ENCODE measurements around the gene TUBB1. TPM values are rescaled to one million over a fixed set of nuclear protein-coding genes. Genes with fewer than 3 reads are reported as not detected.

The TUBB1 gene
- total and polyA plus RNA-seq, 2 of the 13 experiments (the other 11 are each of a cell fraction or from before 2014, with no cell fraction given), result 0.11 to 57.6 TPM

DNA sequence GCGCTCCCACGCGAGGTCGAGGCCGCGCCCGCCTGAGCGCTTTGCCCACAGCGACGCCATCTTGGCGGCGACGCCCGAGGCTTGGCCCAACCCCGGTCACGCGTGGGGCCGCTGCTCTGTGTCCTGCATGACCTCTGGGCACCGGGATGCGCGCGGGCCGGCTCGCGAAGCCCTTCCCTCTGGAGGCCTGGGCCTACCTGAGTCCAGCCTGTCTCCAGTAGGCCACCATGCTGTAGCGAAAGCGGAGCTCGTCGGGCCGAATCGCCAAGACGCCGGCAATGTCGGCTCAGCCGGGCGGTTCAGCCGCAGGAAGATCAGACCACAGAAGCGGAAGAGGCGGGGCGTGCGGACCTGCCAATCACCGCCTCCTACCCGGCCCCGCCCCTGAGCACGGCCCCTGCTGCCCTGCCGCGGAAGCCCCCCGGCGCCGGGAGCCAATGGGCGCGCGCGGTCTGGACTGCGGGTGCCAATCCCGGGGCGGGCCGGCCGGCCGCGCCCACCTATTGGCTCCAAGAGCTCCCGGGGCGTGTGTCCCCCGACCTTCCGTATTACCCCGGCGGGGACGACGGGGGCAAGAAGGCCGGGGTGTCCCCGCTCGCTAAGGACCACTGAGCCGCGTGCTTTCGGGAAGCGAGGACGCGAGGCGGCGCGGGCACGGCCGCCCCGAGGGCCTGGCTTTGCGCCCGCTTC lies 12.9 kb downstream of the TUBB1 start, which contains the start of gene ATP5F1E (continued):
- TF ChIP-seq, protein P1, sequence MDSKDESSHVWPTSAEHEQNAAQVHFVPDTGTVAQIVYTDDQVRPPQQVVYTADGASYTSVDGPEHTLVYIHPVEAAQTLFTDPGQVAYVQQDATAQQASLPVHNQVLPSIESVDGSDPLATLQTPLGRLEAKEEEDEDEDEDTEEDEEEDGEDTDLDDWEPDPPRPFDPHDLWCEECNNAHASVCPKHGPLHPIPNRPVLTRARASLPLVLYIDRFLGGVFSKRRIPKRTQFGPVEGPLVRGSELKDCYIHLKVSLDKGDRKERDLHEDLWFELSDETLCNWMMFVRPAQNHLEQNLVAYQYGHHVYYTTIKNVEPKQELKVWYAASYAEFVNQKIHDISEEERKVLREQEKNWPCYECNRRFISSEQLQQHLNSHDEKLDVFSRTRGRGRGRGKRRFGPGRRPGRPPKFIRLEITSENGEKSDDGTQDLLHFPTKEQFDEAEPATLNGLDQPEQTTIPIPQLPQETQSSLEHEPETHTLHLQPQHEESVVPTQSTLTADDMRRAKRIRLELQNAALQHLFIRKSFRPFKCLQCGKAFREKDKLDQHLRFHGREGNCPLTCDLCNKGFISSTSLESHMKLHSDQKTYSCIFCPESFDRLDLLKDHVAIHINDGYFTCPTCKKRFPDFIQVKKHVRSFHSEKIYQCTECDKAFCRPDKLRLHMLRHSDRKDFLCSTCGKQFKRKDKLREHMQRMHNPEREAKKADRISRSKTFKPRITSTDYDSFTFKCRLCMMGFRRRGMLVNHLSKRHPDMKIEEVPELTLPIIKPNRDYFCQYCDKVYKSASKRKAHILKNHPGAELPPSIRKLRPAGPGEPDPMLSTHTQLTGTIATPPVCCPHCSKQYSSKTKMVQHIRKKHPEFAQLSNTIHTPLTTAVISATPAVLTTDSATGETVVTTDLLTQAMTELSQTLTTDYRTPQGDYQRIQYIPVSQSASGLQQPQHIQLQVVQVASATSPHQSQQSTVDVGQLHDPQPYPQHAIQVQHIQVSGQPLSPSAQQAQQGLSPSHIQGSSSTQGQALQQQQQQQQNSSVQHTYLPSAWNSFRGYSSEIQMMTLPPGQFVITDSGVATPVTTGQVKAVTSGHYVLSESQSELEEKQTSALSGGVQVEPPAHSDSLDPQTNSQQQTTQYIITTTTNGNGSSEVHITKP (CRISPR knock-in tag; IDR thresholded peaks at IDR 0.05; ENCODE audit: low read depth), result 0 out of 2 replicates have a peak, but pooled peaks have one; percentile 0
- TF ChIP-seq RBM39 (IDR thresholded peaks at IDR 0.05; ENCODE audit: low read depth, low read length, poor library complexity, severe bottlenecking) (peak; percentile 97), ZC3H4 (CRISPR knock-in tag; IDR thresholded peaks at IDR 0.05; ENCODE audit: borderline replicate concordance) (peak; percentile 38; the same call in 1 of the 2 replicates), YY1 (IDR thresholded peaks at IDR 0.05; ENCODE audit: insufficient read depth, insufficient replicate concordance, low read depth, low read length) (peak; percentile 87), ERF (CRISPR knock-in tag; IDR thresholded peaks at IDR 0.05) (peak; percentile 97), ZNF350 (CRISPR knock-in tag; IDR thresholded peaks at IDR 0.05; ENCODE audit: borderline replicate concordance, low read depth) (peak; percentile 98), ZNF883 (CRISPR knock-in tag; IDR thresholded peaks at IDR 0.05; ENCODE audit: not compliant biosample characterization) (peak; percentile 95), NCOA2 (CRISPR knock-in tag; IDR thresholded peaks at IDR 0.05) (peak; percentile 48), ZNF670 (CRISPR knock-in tag; IDR thresholded peaks at IDR 0.05; ENCODE audit: borderline replicate concordance) (peak; percentile 88; the same call in 1 of the 2 replicates), ZNF616 (CRISPR knock-in tag; IDR thresholded peaks at IDR 0.05; ENCODE audit: low read depth) (peak; percentile 40; the same call in 1 of the 2 replicates)
- TF ChIP-seq, protein P2, sequence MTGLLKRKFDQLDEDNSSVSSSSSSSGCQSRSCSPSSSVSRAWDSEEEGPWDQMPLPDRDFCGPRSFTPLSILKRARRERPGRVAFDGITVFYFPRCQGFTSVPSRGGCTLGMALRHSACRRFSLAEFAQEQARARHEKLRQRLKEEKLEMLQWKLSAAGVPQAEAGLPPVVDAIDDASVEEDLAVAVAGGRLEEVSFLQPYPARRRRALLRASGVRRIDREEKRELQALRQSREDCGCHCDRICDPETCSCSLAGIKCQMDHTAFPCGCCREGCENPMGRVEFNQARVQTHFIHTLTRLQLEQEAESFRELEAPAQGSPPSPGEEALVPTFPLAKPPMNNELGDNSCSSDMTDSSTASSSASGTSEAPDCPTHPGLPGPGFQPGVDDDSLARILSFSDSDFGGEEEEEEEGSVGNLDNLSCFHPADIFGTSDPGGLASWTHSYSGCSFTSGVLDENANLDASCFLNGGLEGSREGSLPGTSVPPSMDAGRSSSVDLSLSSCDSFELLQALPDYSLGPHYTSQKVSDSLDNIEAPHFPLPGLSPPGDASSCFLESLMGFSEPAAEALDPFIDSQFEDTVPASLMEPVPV (CRISPR knock-in tag; IDR thresholded peaks at IDR 0.05), result peak; percentile 94
- TF ChIP-seq, protein P3, sequence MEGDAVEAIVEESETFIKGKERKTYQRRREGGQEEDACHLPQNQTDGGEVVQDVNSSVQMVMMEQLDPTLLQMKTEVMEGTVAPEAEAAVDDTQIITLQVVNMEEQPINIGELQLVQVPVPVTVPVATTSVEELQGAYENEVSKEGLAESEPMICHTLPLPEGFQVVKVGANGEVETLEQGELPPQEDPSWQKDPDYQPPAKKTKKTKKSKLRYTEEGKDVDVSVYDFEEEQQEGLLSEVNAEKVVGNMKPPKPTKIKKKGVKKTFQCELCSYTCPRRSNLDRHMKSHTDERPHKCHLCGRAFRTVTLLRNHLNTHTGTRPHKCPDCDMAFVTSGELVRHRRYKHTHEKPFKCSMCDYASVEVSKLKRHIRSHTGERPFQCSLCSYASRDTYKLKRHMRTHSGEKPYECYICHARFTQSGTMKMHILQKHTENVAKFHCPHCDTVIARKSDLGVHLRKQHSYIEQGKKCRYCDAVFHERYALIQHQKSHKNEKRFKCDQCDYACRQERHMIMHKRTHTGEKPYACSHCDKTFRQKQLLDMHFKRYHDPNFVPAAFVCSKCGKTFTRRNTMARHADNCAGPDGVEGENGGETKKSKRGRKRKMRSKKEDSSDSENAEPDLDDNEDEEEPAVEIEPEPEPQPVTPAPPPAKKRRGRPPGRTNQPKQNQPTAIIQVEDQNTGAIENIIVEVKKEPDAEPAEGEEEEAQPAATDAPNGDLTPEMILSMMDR (CRISPR knock-in tag; IDR thresholded peaks at IDR 0.05), result peak; percentile 21; the same call in 1 of the 2 replicates
- TF ChIP-seq, protein P4, sequence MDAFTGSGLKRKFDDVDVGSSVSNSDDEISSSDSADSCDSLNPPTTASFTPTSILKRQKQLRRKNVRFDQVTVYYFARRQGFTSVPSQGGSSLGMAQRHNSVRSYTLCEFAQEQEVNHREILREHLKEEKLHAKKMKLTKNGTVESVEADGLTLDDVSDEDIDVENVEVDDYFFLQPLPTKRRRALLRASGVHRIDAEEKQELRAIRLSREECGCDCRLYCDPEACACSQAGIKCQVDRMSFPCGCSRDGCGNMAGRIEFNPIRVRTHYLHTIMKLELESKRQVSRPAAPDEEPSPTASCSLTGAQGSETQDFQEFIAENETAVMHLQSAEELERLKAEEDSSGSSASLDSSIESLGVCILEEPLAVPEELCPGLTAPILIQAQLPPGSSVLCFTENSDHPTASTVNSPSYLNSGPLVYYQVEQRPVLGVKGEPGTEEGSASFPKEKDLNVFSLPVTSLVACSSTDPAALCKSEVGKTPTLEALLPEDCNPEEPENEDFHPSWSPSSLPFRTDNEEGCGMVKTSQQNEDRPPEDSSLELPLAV (CRISPR knock-in tag; conservative IDR thresholded peaks at IDR 0.05; ENCODE audit: low read depth), result no peak; the same call in 1 of the 2 replicates
- TF ChIP-seq, protein P5, sequence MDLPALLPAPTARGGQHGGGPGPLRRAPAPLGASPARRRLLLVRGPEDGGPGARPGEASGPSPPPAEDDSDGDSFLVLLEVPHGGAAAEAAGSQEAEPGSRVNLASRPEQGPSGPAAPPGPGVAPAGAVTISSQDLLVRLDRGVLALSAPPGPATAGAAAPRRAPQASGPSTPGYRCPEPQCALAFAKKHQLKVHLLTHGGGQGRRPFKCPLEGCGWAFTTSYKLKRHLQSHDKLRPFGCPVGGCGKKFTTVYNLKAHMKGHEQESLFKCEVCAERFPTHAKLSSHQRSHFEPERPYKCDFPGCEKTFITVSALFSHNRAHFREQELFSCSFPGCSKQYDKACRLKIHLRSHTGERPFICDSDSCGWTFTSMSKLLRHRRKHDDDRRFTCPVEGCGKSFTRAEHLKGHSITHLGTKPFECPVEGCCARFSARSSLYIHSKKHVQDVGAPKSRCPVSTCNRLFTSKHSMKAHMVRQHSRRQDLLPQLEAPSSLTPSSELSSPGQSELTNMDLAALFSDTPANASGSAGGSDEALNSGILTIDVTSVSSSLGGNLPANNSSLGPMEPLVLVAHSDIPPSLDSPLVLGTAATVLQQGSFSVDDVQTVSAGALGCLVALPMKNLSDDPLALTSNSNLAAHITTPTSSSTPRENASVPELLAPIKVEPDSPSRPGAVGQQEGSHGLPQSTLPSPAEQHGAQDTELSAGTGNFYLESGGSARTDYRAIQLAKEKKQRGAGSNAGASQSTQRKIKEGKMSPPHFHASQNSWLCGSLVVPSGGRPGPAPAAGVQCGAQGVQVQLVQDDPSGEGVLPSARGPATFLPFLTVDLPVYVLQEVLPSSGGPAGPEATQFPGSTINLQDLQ (CRISPR knock-in tag; IDR thresholded peaks at IDR 0.05), result peak; percentile 100
- TF ChIP-seq, protein P6, sequence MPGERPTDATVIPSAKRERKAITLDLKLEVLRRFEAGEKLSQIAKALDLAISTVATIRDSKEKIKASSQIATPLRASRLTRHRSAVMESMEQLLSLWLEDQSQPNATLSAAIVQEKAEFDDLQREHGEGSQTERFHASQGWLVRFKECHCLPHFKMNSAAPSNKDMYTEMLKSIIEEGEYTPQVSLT (CRISPR knock-in tag; IDR thresholded peaks at IDR 0.05; ENCODE audit: borderline replicate concordance, low read depth), result no peak; the same call in 1 of the 2 replicates
